KMS-11 (cell line): ENCODE results near the gene CD58.

Source experiments
- H2AFZ ChIP-seq: fragments of 200-600 bp; sonication (generic); 2 replicates; pipeline ENCODE4 v1.6.1; 2016; ENCODE audit warnings: antibody characterized with exemption, mixed run types, low read depth
- H3K27ac ChIP-seq: fragments of 200-600 bp; sonication (generic); 2 replicates; pipeline ENCODE4 v1.6.1; 2016; ENCODE audit warnings: mild to moderate bottlenecking, mixed run types
- H3K27me3 ChIP-seq: fragments of 200-600 bp; sonication (generic); 2 replicates; pipeline ENCODE4 v1.6.1; 2017; ENCODE audit warnings: mild to moderate bottlenecking, low read depth, mixed run types, moderate library complexity; ENCODE audit not compliant: insufficient read depth
- H3K36me3 ChIP-seq: fragments of 200-600 bp; sonication (generic); 2 replicates; pipeline ENCODE4 v1.6.1; 2017; ENCODE audit warnings: mild to moderate bottlenecking, mixed run types; ENCODE audit not compliant: insufficient read depth
- H3K4me1 ChIP-seq: fragments of 200-600 bp; sonication (generic); 2 replicates; pipeline ENCODE4 v1.6.1; 2016; ENCODE audit warnings: mild to moderate bottlenecking, low read depth, mixed run types; ENCODE audit not compliant: poor library complexity, severe bottlenecking
- H3K4me2 ChIP-seq: fragments of 200-600 bp; sonication (generic); 2 replicates; pipeline ENCODE4 v1.7.0; 2016; ENCODE audit warnings: mild to moderate bottlenecking, mixed run types
- H3K4me3 ChIP-seq: fragments of 200-600 bp; sonication (generic); IDR thresholded peaks from 2 replicates; pipeline ENCODE4 v1.6.1; 2017; ENCODE audit warnings: low read depth, low read length, mixed read lengths; ENCODE audit not compliant: insufficient read depth
- H3K79me2 ChIP-seq: fragments of 200-600 bp; sonication (generic); 2 replicates; pipeline ENCODE4 v1.6.1; 2016; ENCODE audit warnings: low read depth, mixed run types; ENCODE audit not compliant: insufficient read depth
- H3K9ac ChIP-seq: fragments of 200-600 bp; sonication (generic); 2 replicates; pipeline ENCODE4 v1.6.1; 2016; ENCODE audit warnings: mild to moderate bottlenecking, mixed run types
- H4K20me1 ChIP-seq: fragments of 200-600 bp; sonication (generic); 2 replicates; pipeline ENCODE4 v1.6.1; 2016; ENCODE audit warnings: mild to moderate bottlenecking, mixed run types; ENCODE audit not compliant: insufficient read depth
- CTCF ChIP-seq: fragments of 200-600 bp; sonication (generic); conservative IDR thresholded peaks from 2 replicates; pipeline ENCODE4 v1.6.1; 2017; ENCODE audit warnings: low read depth, mild to moderate bottlenecking, antibody characterized with exemption, low read length, moderate library complexity, mixed read lengths

Gene CD58

GRCh38 chr1:116546354-116546977, 24.4 kb downstream of the CD58 start:
- no peaks in the 10 kb centered on the region for H4K20me1 ChIP-seq
- H3K9ac ChIP-seq = no peak overlapping the region
- TF ChIP-seq CTCF = no peak
- no peak overlapping the region for H3K27ac ChIP-seq
- H3K36me3 ChIP-seq = no peaks in the 10 kb centered on the region
- H3K4me3 ChIP-seq = no peak overlapping the region
- H3K4me2 ChIP-seq = no peak overlapping the region
- no peak overlapping the region for H2AFZ ChIP-seq
- H3K79me2 ChIP-seq = no peaks in the 10 kb centered on the region
- H3K27me3 ChIP-seq = no peaks in the 10 kb centered on the region
- peaks cover 7% of the 10 kb centered on the region for H3K4me1 ChIP-seq

DNA sequence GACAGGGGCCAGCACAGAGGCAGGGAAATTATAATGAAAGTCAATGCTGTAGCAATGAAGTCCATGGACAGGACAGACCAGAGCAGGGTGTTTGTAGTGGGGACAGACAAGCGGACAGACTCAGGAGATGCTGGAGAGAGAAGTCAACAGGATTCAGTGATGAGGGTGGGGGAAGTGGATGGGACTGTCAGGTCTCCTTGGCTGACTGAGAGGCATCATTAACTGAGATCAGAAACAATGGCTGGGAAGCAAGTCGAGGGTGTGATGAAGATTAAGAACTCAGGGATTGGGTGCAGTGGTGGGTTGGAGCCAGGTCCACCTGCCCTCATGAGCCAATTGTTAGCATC, 25.5 kb downstream of the CD58 start:
- H3K4me1 ChIP-seq = peaks cover 9% of the 10 kb centered on the region
- no peak overlapping the region for H3K9ac ChIP-seq
- H3K27me3 ChIP-seq = no peaks in the 10 kb centered on the region
- no peaks in the 10 kb centered on the region for H4K20me1 ChIP-seq
- no peak overlapping the region for H3K4me2 ChIP-seq
- no peak overlapping the region for H3K27ac ChIP-seq
- no peak overlapping the region for H3K4me3 ChIP-seq
- TF ChIP-seq CTCF = no peak
- no peak overlapping the region for H2AFZ ChIP-seq
- H3K36me3 ChIP-seq = no peaks in the 10 kb centered on the region
- no peaks in the 10 kb centered on the region for H3K79me2 ChIP-seq

- Histone ChIP-seq H3K36me3 (no peaks in the 10 kb centered on the region), H2AFZ (no peak overlapping the region), H3K4me3 (no peak overlapping the region), H3K4me2 (no peak overlapping the region), H4K20me1 (no peaks in the 10 kb centered on the region), H3K27ac (no peak overlapping the region), H3K27me3 (no peaks in the 10 kb centered on the region), H3K79me2 (no peaks in the 10 kb centered on the region), H3K4me1 (peaks cover 13% of the 10 kb centered on the region), H3K9ac (no peak overlapping the region)
- TF ChIP-seq CTCF = no peak
These were observed 26.1 kb downstream of the CD58 start for GRCh38 chr1:116544588-116545358.

- no peaks in the 10 kb centered on the region for H3K79me2 ChIP-seq
- H3K4me1 ChIP-seq = peaks cover 13% of the 10 kb centered on the region
- no peak overlapping the region for H3K27ac ChIP-seq
- H3K4me3 ChIP-seq = no peak overlapping the region
- no peaks in the 10 kb centered on the region for H4K20me1 ChIP-seq
- H3K27me3 ChIP-seq = no peaks in the 10 kb centered on the region
- H3K36me3 ChIP-seq = no peaks in the 10 kb centered on the region
- TF ChIP-seq CTCF = no peak
- no peak overlapping the region for H3K4me2 ChIP-seq
- no peak overlapping the region for H3K9ac ChIP-seq
- no peak overlapping the region for H2AFZ ChIP-seq
These were observed 30.7 kb downstream of the CD58 start for GRCh38 chr1:116540088-116540487.
